ENCODE data around the gene SCAPER.

Gene SCAPER

GRCh38 chr15:76553564-76553963, 351.6 kb downstream of the SCAPER start:
- no peak for DNase-seq
- no peaks in the 10 kb centered on the region for H3K27me3 ChIP-seq (ENCODE audit: insufficient read depth, low read length, poor library complexity)
- no CpG with 5 or more reads among the region's 2 CpGs for WGBS (ENCODE audit: extremely low coverage, insufficient coverage, low lambda C conversion rate)

GRCh38 chr15:76553102-76553501, 352.0 kb downstream of the SCAPER start:
- Histone ChIP-seq H4K8ac (ENCODE audit: low read depth, low read length) (no peak overlapping the region), H3K4me2 (ENCODE audit: low read length) (no peak overlapping the region), H3K36me3 (ENCODE audit: control insufficient read depth, insufficient read depth, low read length) (no peaks in the 10 kb centered on the region), H3K79me1 (ENCODE audit: low read length) (no peaks in the 10 kb centered on the region), H4K5ac (ENCODE audit: low read length) (no peak overlapping the region), H3K9ac (ENCODE audit: low read length) (no peak overlapping the region), H3K23ac (ENCODE audit: low read length) (no peak overlapping the region), H3K4ac (ENCODE audit: low read depth, low read length) (no peak overlapping the region), H3K27me3 (ENCODE audit: insufficient read depth, low read length, poor library complexity) (no peaks in the 10 kb centered on the region), H3K4me3 (ENCODE audit: low read length) (no peak overlapping the region), H3K4me1 (ENCODE audit: control insufficient read depth, low read depth, low read length) (no peaks in the 10 kb centered on the region), H2BK15ac (replicated peaks; ENCODE audit: low read depth) (no peak overlapping the region), H2BK120ac (ENCODE audit: low read depth, low read length) (no peak overlapping the region), H3K18ac (ENCODE audit: low read length) (no peak overlapping the region), H3K56ac (ENCODE audit: low read length) (no peak overlapping the region), H2BK5ac (ENCODE audit: low read length) (no peak overlapping the region), H2AK5ac (ENCODE audit: low read length) (no peak overlapping the region), H3K79me2 (ENCODE audit: control insufficient read depth, insufficient read depth, low read length) (no peaks in the 10 kb centered on the region), H3K27ac (ENCODE audit: low read depth, low read length) (no peak overlapping the region)
- no CpG with 5 or more reads among the region's 5 CpGs for WGBS (ENCODE audit: extremely low coverage, insufficient coverage, low lambda C conversion rate)
- DNase-seq, result no peak

More at GRCh38 chr15:76553564-76553963, 351.6 kb downstream of the SCAPER start:
- no peak overlapping the region for H3K27ac ChIP-seq (ENCODE audit: low read depth, low read length)
- no peak overlapping the region for H2BK120ac ChIP-seq (ENCODE audit: low read depth, low read length)
- no peak overlapping the region for H3K23ac ChIP-seq (ENCODE audit: low read length)
- no peaks in the 10 kb centered on the region for H3K79me2 ChIP-seq (ENCODE audit: control insufficient read depth, insufficient read depth, low read length)
- H3K4ac ChIP-seq (ENCODE audit: low read depth, low read length), result no peak overlapping the region
- no peak overlapping the region for H3K18ac ChIP-seq (ENCODE audit: low read length)
- no peaks in the 10 kb centered on the region for H3K36me3 ChIP-seq (ENCODE audit: control insufficient read depth, insufficient read depth, low read length)
- no peak overlapping the region for H4K8ac ChIP-seq (ENCODE audit: low read depth, low read length)
- H3K4me3 ChIP-seq (ENCODE audit: low read length), result no peak overlapping the region
- H3K56ac ChIP-seq (ENCODE audit: low read length), result no peak overlapping the region
- H3K4me1 ChIP-seq (ENCODE audit: control insufficient read depth, low read depth, low read length), result no peaks in the 10 kb centered on the region
- H2BK15ac ChIP-seq (replicated peaks; ENCODE audit: low read depth), result no peak overlapping the region
- H3K9ac ChIP-seq (ENCODE audit: low read length), result no peak overlapping the region
- H2BK5ac ChIP-seq (ENCODE audit: low read length), result no peak overlapping the region
- H3K79me1 ChIP-seq (ENCODE audit: low read length), result no peaks in the 10 kb centered on the region
- no peak overlapping the region for H2AK5ac ChIP-seq (ENCODE audit: low read length)
- H3K4me2 ChIP-seq (ENCODE audit: low read length), result no peak overlapping the region
- no peak overlapping the region for H4K5ac ChIP-seq (ENCODE audit: low read length)

GRCh38 chr15:76546805-76547204, 358.3 kb downstream of the SCAPER start:
- H3K4ac ChIP-seq (ENCODE audit: low read depth, low read length), result no peak overlapping the region
- no peak overlapping the region for H3K18ac ChIP-seq (ENCODE audit: low read length)
- H4K5ac ChIP-seq (ENCODE audit: low read length), result no peak overlapping the region
- no CpG with 5 or more reads among the region's 2 CpGs for WGBS (ENCODE audit: extremely low coverage, insufficient coverage, low lambda C conversion rate)
- H2AK5ac ChIP-seq (ENCODE audit: low read length), result no peak overlapping the region
- no peak overlapping the region for H2BK120ac ChIP-seq (ENCODE audit: low read depth, low read length)
- H3K27me3 ChIP-seq (ENCODE audit: insufficient read depth, low read length, poor library complexity), result no peaks in the 10 kb centered on the region
- H3K23ac ChIP-seq (ENCODE audit: low read length), result no peak overlapping the region
- no peak overlapping the region for H3K4me2 ChIP-seq (ENCODE audit: low read length)
- no peak overlapping the region for H2BK15ac ChIP-seq (replicated peaks; ENCODE audit: low read depth)
- H3K4me1 ChIP-seq (ENCODE audit: control insufficient read depth, low read depth, low read length), result no peaks in the 10 kb centered on the region
- H3K79me1 ChIP-seq (ENCODE audit: low read length), result no peaks in the 10 kb centered on the region
- H3K79me2 ChIP-seq (ENCODE audit: control insufficient read depth, insufficient read depth, low read length), result no peaks in the 10 kb centered on the region
- no peak overlapping the region for H3K56ac ChIP-seq (ENCODE audit: low read length)
- DNase-seq, result no peak
- no peak overlapping the region for H2BK5ac ChIP-seq (ENCODE audit: low read length)
- H3K27ac ChIP-seq (ENCODE audit: low read depth, low read length), result no peak overlapping the region
- no peak overlapping the region for H3K4me3 ChIP-seq (ENCODE audit: low read length)
- H3K36me3 ChIP-seq (ENCODE audit: control insufficient read depth, insufficient read depth, low read length), result no peaks in the 10 kb centered on the region
- H3K9ac ChIP-seq (ENCODE audit: low read length), result no peak overlapping the region
- H4K8ac ChIP-seq (ENCODE audit: low read depth, low read length), result no peak overlapping the region

- no peak overlapping the region for H2BK120ac ChIP-seq (ENCODE audit: low read depth, low read length)
- H3K4me3 ChIP-seq (ENCODE audit: low read length), result no peak overlapping the region
- no peak overlapping the region for H3K27ac ChIP-seq (ENCODE audit: low read depth, low read length)
- H3K9ac ChIP-seq (ENCODE audit: low read length), result no peak overlapping the region
- H3K18ac ChIP-seq (ENCODE audit: low read length), result no peak overlapping the region
- no peaks in the 10 kb centered on the region for H3K36me3 ChIP-seq (ENCODE audit: control insufficient read depth, insufficient read depth, low read length)
- WGBS (ENCODE audit: extremely low coverage, insufficient coverage, low lambda C conversion rate), result no CpG with 5 or more reads among the region's 2 CpGs
- H3K4me1 ChIP-seq (ENCODE audit: control insufficient read depth, low read depth, low read length), result no peaks in the 10 kb centered on the region
- no peak overlapping the region for H4K8ac ChIP-seq (ENCODE audit: low read depth, low read length)
- H3K4ac ChIP-seq (ENCODE audit: low read depth, low read length), result no peak overlapping the region
- H3K56ac ChIP-seq (ENCODE audit: low read length), result no peak overlapping the region
- H4K5ac ChIP-seq (ENCODE audit: low read length), result no peak overlapping the region
- H2BK5ac ChIP-seq (ENCODE audit: low read length), result no peak overlapping the region
- H2AK5ac ChIP-seq (ENCODE audit: low read length), result no peak overlapping the region
- no peak for DNase-seq
- no peak overlapping the region for H2BK15ac ChIP-seq (replicated peaks; ENCODE audit: low read depth)
- H3K4me2 ChIP-seq (ENCODE audit: low read length), result no peak overlapping the region
- no peaks in the 10 kb centered on the region for H3K27me3 ChIP-seq (ENCODE audit: insufficient read depth, low read length, poor library complexity)
- no peaks in the 10 kb centered on the region for H3K79me1 ChIP-seq (ENCODE audit: low read length)
- no peaks in the 10 kb centered on the region for H3K79me2 ChIP-seq (ENCODE audit: control insufficient read depth, insufficient read depth, low read length)
- no peak overlapping the region for H3K23ac ChIP-seq (ENCODE audit: low read length)
These were observed 371.1 kb downstream of the SCAPER start for GRCh38 chr15:76533995-76534394.

GRCh38 chr15:76533060-76533820, 371.9 kb downstream of the SCAPER start:
- no CpG with 5 or more reads among the region's 5 CpGs for WGBS (ENCODE audit: extremely low coverage, insufficient coverage, low lambda C conversion rate)
- Histone ChIP-seq H3K4me3 (ENCODE audit: low read length) (no peak overlapping the region), H2BK15ac (replicated peaks; ENCODE audit: low read depth) (no peak overlapping the region), H3K36me3 (ENCODE audit: control insufficient read depth, insufficient read depth, low read length) (no peaks in the 10 kb centered on the region), H3K79me2 (ENCODE audit: control insufficient read depth, insufficient read depth, low read length) (no peaks in the 10 kb centered on the region), H4K5ac (ENCODE audit: low read length) (no peak overlapping the region), H3K4me2 (ENCODE audit: low read length) (no peak overlapping the region), H2AK5ac (ENCODE audit: low read length) (no peak overlapping the region), H3K4me1 (ENCODE audit: control insufficient read depth, low read depth, low read length) (no peaks in the 10 kb centered on the region), H3K18ac (ENCODE audit: low read length) (no peak overlapping the region), H4K8ac (ENCODE audit: low read depth, low read length) (no peak overlapping the region), H3K27me3 (ENCODE audit: insufficient read depth, low read length, poor library complexity) (no peaks in the 10 kb centered on the region), H3K56ac (ENCODE audit: low read length) (no peak overlapping the region), H2BK120ac (ENCODE audit: low read depth, low read length) (no peak overlapping the region), H3K9ac (ENCODE audit: low read length) (no peak overlapping the region), H3K23ac (ENCODE audit: low read length) (no peak overlapping the region), H2BK5ac (ENCODE audit: low read length) (no peak overlapping the region), H3K4ac (ENCODE audit: low read depth, low read length) (no peak overlapping the region), H3K27ac (ENCODE audit: low read depth, low read length) (no peak overlapping the region), H3K79me1 (ENCODE audit: low read length) (no peaks in the 10 kb centered on the region)
- DNase-seq, result no peak

- Histone ChIP-seq H3K56ac (ENCODE audit: low read length) (no peak overlapping the region), H3K4me1 (ENCODE audit: control insufficient read depth, low read depth, low read length) (no peaks in the 10 kb centered on the region), H4K8ac (ENCODE audit: low read depth, low read length) (no peak overlapping the region), H3K36me3 (ENCODE audit: control insufficient read depth, insufficient read depth, low read length) (no peaks in the 10 kb centered on the region), H3K79me2 (ENCODE audit: control insufficient read depth, insufficient read depth, low read length) (no peaks in the 10 kb centered on the region), H3K27me3 (ENCODE audit: insufficient read depth, low read length, poor library complexity) (no peaks in the 10 kb centered on the region), H3K18ac (ENCODE audit: low read length) (no peak overlapping the region), H3K4me2 (ENCODE audit: low read length) (no peak overlapping the region), H2BK5ac (ENCODE audit: low read length) (no peak overlapping the region), H2BK15ac (replicated peaks; ENCODE audit: low read depth) (no peak overlapping the region), H4K5ac (ENCODE audit: low read length) (no peak overlapping the region), H3K27ac (ENCODE audit: low read depth, low read length) (no peak overlapping the region), H2AK5ac (ENCODE audit: low read length) (no peak overlapping the region), H2BK120ac (ENCODE audit: low read depth, low read length) (no peak overlapping the region), H3K9ac (ENCODE audit: low read length) (no peak overlapping the region), H3K4me3 (ENCODE audit: low read length) (no peak overlapping the region), H3K79me1 (ENCODE audit: low read length) (no peaks in the 10 kb centered on the region), H3K4ac (ENCODE audit: low read depth, low read length) (no peak overlapping the region), H3K23ac (ENCODE audit: low read length) (no peak overlapping the region)
- WGBS (ENCODE audit: extremely low coverage, insufficient coverage, low lambda C conversion rate), result no CpG with 5 or more reads among the region's 3 CpGs
- no peak for DNase-seq
These were observed 375.2 kb downstream of the SCAPER start for GRCh38 chr15:76529911-76530310.

All from mesendoderm (in vitro differentiated cells).